WI38 (cell line): ENCODE results near the gene AGAP1.

Experiments
- H3K4me3 ChIP-seq: 2 replicates; pipeline ENCODE4 v1.5.1; 2011; ENCODE audit warnings: low read depth, mild to moderate bottlenecking, control low read depth, low read length
- TF ChIP-seq, protein P1 (sequence below): IDR thresholded peaks from 2 replicates; pipeline ENCODE4 v1.5.1; 2012; ENCODE audit warnings: low read depth, mild to moderate bottlenecking, control low read depth, low read length

AGAP1 gene

DNA sequence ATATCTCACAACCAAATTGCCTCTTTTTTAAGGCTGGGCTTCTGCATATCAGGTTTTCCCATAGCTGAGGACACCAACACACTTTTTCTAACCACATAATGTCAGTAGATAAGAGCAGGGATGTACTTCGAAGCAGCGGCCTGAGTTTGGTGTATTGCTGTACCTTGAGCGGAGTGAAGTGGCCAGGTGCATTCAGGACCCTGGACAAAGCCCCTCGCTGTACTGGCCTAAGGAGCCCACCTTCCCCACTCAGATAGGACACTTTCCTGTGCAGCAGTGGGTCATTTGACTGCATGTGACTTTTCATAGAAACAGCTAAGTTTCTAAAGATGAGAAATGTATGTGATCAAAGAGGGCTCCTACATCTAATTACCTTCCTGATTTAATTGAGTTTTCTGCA is 461.8 kb downstream of the AGAP1 start:
- TF ChIP-seq, protein P1, sequence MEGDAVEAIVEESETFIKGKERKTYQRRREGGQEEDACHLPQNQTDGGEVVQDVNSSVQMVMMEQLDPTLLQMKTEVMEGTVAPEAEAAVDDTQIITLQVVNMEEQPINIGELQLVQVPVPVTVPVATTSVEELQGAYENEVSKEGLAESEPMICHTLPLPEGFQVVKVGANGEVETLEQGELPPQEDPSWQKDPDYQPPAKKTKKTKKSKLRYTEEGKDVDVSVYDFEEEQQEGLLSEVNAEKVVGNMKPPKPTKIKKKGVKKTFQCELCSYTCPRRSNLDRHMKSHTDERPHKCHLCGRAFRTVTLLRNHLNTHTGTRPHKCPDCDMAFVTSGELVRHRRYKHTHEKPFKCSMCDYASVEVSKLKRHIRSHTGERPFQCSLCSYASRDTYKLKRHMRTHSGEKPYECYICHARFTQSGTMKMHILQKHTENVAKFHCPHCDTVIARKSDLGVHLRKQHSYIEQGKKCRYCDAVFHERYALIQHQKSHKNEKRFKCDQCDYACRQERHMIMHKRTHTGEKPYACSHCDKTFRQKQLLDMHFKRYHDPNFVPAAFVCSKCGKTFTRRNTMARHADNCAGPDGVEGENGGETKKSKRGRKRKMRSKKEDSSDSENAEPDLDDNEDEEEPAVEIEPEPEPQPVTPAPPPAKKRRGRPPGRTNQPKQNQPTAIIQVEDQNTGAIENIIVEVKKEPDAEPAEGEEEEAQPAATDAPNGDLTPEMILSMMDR = no peak
- no peak overlapping the region for H3K4me3 ChIP-seq

DNA sequence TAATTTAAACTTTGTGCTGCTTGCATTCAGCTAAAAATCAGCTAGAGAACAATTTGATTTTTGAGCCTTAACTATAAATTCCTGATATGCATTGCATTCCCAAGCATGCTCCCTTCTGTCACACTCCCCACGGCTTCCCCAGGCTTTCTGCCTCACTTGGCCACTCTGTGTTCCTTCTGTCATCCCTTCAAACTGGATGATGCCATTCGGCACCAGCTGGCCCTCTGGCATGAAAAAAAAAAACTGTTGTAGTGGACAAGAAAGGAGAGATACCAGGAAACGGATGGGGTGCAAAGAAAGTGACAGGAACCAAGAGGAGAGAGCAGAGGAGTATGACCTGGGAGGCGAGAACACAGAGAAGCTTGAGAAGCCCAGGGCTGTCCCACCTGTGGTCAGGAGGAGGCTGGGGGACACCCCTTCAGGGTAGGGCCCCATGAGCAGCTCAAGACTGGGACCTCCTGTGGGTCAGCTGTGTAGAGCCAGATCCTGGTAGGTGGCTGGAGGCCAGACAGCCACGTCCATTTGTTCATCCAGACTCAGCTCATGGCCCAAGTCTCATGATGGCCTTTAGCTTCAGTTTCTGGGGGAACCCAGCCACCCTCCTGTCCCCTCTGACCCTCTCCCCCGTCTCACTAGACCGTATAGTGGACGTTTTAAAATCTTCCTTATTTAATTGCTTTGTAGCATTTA is 462.6 kb downstream of the AGAP1 start:
- TF ChIP-seq, protein P1 = no peak
- no peak overlapping the region for H3K4me3 ChIP-seq

- TF ChIP-seq, protein P1 = no peak
- H3K4me3 ChIP-seq = no peak overlapping the region
Measured at GRCh38 chr2:235957251-235957650, 463.4 kb downstream of the AGAP1 start.

DNA sequence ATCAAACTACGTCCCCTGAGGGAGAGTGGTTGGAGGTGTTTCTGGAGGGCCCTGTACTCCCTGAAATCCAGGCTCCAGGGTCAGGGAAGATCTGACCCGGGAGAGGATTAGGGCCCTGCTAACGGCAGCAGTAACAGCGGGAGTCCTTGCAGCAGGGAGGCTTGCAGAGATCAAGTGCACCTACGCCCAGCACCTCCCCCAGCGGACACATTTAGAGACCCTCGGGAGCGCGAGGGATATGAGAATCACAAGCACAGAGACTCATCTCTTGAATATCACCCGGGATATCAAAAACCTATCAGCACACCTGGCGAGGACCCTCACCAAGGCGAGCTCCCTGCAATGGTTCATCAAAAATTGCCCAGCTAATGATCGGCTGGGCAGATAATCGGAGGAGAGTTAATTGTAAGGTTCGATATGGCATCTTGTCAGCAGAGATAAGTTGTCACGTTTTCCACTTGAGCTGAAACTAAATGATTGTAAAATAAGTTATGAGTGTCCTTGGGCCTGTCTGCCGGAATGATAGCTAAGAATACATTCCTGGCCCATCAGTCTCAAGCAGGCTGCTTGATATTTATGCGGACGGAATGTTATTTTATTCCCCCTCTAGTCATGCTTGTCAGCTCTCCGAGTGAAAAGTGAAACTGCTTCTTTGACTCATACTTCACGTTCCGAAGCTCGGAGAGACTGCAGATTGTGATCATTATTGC is 464.5 kb downstream of the AGAP1 start:
- H3K4me3 ChIP-seq = no peak overlapping the region
- TF ChIP-seq, protein P1 = no peak

GRCh38 chr2:235958931-235959410 is 465.1 kb downstream of the AGAP1 start:
- no peak overlapping the region for H3K4me3 ChIP-seq
- TF ChIP-seq, protein P1 = no peak

DNA sequence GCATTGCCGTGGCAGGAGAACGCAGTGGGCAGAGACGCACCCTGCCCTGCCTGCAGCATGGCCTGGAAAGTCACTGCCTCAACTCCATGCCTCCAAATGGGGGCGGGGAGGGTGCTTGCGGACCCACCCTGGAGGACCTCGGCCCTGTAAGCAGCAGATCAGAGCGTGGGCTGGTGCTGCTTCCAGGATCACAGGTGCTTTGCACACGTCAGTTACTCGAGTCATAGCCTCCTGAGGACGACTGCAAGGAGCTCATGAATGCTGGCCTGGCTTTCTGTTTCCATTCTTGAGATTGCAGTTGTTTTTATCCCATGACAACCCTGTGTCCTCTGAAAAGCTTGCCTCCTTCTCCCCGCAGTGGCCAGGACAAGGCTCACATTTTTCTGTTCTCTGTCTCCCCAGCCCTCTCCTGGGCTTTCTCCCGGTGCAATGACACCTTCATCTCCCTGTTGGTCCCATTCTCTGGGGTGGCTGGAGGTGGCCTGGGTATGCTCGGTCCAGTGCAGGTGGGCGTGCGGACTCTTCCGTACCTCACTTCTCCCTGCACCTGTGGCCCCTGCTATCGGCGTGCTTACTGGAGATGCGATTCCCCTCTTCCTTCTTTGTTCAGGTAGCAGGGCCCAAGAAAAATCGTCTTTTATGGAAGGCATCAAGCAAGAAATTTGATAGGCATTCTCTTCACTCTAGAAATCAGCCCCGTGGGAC is 466.3 kb downstream of the AGAP1 start:
- TF ChIP-seq, protein P1 = no peak
- no peak overlapping the region for H3K4me3 ChIP-seq
